Endometrial microvascular endothelial cells (primary cell): ENCODE measurements around the gene ROR2. TPM values are rescaled to one million over a fixed set of nuclear protein-coding genes. Genes with fewer than 3 reads are reported as not detected.
"Not testable (repeated sequence)": the region's sequence is repeated elsewhere in the genome, so short reads cannot be mapped to it uniquely, and the experiment has no call there.

Experiments
- in situ Hi-C: cut with HindIII; loops from 2 replicates; pipeline ENCODE4 v1.10.0; 2017; ENCODE audit warnings: low sequenced_read_pairs, low pct_unique_long_range_greater_than_20kb; ENCODE audit errors: inconsistent ontology term
- total RNA-seq: library from RNA; depleted of rRNA; stranded (reverse); fragments of >200 nt; gene quantifications from one replicate; pipeline ENCODE4 v1.2.3, GENCODE V29; 2015; ENCODE audit errors: inconsistent ontology term

ROR2 gene
- total RNA-seq, 1 donor from 2014 or later: 0.09 TPM

- in situ Hi-C loops: no loop called here
Observed at GRCh38 chr9:91815896-91816295, 134.1 kb downstream of the ROR2 start.

GRCh38 chr9:91814753-91815152, 135.3 kb downstream of the ROR2 start:
- in situ Hi-C loops: no loop called here

GRCh38 chr9:91814201-91814600, 135.8 kb downstream of the ROR2 start:
- in situ Hi-C loops: no loop called here

GRCh38 chr9:91813176-91813795, 136.7 kb downstream of the ROR2 start:
- in situ Hi-C loops: no loop called here

GRCh38 chr9:91812191-91812590, 137.8 kb downstream of the ROR2 start:
- in situ Hi-C loops: no loop called here

- in situ Hi-C loops: no loop called here
Observed at GRCh38 chr9:91811024-91811909, 138.8 kb downstream of the ROR2 start.

GRCh38 chr9:91810286-91810905, 139.6 kb downstream of the ROR2 start:
- in situ Hi-C loops: no loop called here

GRCh38 chr9:91809581-91810285, 140.3 kb downstream of the ROR2 start:
- in situ Hi-C loops: no loop called here

- in situ Hi-C loops: no loop called here
Observed at GRCh38 chr9:91807643-91808246, 142.3 kb downstream of the ROR2 start.

- in situ Hi-C loops: no loop called here
Observed at GRCh38 chr9:91805031-91805430, 145.0 kb downstream of the ROR2 start.

- in situ Hi-C loops: no loop called here
Observed at GRCh38 chr9:91803970-91804752, 145.9 kb downstream of the ROR2 start.

- in situ Hi-C loops: no loop called here
Observed at GRCh38 chr9:91803151-91803940, 146.7 kb downstream of the ROR2 start.

GRCh38 chr9:91802391-91802790, 147.6 kb downstream of the ROR2 start:
- in situ Hi-C loops: no loop called here

- in situ Hi-C loops: no loop called here
Observed at GRCh38 chr9:91800473-91801030, 149.5 kb downstream of the ROR2 start.

- in situ Hi-C loops: no loop called here
Observed at GRCh38 chr9:91799113-91799744, 150.8 kb downstream of the ROR2 start.

GRCh38 chr9:91798273-91799112, 151.5 kb downstream of the ROR2 start:
- in situ Hi-C loops: not testable (repeated sequence)
